Anterior cingulate cortex (tissue), 58 donors: ENCODE measurements around the gene PCDHB4.
"Not testable (repeated sequence)": the region's sequence is repeated elsewhere in the genome, so short reads cannot be mapped to it uniquely, and the experiment has no call there.

Experiments used
- DNase-seq, 58 donors: peaks; one replicate each; lab custom pipeline; 2025; lab: John Stamatoyannopoulos, UW

Gene PCDHB4

DNA sequence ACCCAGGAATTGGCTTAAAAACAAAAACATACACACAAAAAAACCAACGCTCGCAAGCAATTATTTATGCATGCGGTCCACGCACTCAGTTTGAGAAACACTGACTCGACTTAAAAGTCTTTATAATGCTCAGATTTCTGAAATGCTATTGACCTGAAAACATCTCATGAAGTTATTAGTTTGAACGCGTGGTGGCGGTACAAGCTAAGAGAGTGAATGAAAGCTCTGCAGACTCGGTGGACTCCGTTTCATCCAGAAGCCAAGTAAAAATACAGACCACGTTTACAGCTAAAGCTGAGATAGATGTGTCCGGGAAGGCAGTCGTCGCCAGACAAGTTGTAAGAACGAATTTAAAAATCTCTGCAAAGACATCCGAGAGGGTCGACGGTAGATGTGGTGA, 28.2 kb downstream of the PCDHB4 start, which contains the start of gene PCDHB6:
TSS of gene PCDHB6 (plus strand) at position 246 of the 400 bp plus-strand sequence. CDS start 201 bp downstream, outside the sequence.
- no peak for DNase-seq

DNA sequence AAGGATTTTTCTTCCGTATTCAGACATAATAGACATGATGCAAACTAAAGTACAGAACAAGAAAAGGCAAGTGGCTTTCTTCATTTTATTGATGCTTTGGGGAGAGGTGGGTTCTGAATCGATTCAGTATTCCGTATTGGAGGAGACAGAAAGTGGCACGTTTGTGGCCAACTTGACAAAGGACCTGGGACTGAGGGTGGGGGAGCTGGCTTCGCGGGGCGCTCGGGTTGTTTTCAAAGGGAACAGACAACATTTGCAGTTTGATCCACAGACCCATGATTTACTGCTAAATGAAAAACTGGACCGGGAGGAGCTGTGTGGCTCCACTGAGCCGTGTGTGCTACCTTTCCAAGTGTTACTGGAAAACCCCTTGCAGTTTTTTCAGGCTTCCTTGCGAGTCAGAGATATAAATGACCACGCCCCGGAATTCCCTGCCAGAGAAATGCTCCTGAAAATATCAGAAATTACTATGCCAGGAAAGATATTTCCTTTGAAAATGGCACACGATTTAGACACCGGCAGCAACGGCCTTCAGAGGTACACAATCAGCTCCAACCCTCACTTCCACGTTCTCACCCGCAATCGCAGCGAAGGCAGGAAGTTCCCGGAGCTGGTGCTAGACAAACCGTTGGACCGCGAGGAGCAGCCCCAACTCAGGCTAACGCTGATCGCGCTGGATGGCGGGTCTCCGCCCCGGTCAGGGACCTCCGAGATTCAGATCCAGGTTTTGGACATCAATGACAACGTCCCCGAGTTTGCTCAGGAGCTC, 28.8 kb downstream of the PCDHB4 start:
- DNase-seq: no peak

DNA sequence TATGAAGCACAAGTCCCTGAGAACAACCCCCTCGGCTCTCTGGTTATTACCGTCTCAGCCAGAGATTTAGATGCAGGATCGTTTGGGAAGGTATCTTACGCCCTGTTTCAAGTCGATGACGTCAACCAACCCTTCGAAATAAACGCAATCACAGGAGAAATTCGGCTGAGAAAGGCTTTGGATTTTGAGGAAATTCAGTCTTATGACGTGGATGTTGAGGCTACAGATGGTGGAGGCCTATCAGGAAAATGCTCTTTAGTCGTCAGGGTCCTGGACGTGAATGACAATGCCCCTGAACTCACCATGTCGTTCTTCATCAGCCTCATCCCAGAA, 29.3 kb downstream of the PCDHB4 start:
- no peak for DNase-seq

DNA sequence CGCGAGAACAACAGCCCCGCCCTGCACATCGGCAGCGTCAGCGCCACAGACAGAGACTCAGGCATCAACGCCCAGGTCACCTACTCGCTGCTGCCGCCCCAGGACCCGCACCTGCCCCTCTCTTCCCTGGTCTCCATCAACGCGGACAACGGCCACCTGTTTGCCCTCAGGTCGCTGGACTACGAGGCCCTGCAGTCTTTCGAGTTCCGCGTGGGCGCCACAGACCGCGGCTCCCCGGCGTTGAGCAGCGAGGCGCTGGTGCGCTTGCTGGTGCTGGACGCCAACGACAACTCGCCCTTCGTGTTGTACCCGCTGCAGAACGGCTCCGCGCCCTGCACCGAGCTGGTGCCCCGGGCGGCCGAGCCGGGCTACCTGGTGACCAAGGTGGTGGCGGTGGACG, 30.0 kb downstream of the PCDHB4 start:
- not testable (repeated sequence) for DNase-seq

DNA sequence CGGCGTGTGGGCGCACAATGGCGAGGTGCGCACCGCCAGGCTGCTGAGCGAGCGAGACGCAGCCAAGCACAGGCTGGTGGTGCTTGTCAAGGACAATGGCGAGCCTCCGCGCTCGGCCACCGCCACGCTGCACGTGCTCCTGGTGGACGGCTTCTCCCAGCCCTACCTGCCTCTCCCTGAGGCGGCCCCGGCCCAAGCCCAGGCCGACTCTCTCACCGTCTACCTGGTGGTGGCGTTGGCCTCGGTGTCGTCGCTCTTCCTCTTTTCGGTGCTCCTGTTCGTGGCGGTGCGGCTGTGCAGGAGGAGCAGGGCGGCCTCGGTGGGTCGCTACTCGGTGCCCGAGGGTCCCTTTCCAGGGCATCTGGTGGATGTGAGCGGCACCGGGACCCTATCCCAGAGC, 30.5 kb downstream of the PCDHB4 start:
- not testable (repeated sequence) for DNase-seq

DNA sequence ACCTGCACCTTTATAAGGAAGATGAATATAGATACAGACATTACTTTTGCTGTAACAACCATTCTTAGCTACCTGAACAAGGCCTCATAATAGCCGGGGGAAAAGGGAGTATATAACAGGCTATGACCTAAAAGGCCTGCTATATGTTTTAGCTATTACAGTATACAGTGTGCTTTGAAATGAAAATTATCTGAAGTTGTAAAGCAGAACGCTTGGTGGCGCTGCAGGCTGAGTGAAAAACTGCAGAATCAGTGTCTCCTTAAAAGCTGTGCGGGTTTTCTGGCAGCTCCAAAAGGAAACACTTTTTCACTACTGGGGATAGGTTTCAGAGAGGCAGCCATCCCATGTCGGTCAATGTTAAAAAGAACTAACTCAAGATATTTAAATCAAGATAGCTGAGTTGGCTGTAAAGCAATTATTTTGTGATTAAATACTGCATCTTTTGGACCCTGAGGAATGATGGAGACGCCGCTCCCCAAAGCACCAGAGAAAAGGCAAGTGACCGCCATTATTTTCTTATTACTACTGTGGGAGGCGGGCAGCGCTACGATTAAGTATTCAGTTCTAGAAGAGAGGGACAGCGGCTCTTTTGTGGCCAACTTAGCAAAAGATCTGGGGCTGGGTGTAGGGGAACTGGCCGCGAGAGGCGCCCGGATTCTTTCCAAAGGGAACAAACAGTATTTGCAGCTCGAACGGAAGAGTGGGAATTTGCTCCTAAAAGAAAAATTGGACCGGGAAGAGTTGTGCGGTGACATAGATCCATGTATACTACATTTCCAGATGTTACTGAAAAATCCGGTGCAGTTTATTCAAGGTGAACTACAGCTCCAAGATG, 34.1 kb downstream of the PCDHB4 start:
- peak in 1 of 58 donors; percentile 0 for DNase-seq

DNA sequence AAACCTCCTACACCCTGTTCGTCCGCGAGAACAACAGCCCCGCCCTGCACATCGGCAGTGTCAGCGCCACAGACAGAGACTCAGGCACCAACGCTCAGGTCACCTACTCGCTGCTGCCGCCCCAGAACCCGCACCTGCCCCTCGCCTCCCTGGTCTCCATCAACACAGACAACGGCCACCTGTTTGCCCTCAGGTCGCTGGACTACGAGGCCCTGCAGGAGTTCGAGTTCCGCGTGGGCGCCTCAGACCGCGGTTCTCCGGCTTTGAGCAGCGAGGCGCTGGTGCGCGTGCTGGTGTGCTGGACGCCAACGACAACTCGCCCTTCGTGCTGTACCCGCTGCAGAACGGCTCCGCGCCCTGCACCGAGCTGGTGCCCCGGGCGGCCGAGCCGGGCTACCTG, 35.7 kb downstream of the PCDHB4 start:
- DNase-seq: not testable (repeated sequence)

DNA sequence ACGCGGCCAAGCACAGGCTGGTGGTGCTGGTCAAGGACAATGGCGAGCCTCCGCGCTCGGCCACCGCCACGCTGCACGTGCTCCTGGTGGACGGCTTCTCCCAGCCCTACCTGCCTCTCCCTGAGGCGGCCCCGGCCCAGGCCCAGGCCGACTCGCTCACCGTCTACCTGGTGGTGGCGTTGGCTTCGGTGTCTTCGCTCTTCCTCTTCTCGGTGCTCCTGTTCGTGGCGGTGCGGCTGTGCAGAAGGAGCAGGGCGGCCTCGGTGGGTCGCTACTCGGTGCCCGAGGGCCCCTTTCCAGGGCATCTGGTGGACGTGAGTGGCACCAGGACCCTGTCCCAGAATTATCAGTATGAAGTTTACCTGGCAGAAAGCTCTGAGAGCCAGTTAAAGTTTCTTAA, 36.3 kb downstream of the PCDHB4 start:
- DNase-seq: not testable (repeated sequence)

DNA sequence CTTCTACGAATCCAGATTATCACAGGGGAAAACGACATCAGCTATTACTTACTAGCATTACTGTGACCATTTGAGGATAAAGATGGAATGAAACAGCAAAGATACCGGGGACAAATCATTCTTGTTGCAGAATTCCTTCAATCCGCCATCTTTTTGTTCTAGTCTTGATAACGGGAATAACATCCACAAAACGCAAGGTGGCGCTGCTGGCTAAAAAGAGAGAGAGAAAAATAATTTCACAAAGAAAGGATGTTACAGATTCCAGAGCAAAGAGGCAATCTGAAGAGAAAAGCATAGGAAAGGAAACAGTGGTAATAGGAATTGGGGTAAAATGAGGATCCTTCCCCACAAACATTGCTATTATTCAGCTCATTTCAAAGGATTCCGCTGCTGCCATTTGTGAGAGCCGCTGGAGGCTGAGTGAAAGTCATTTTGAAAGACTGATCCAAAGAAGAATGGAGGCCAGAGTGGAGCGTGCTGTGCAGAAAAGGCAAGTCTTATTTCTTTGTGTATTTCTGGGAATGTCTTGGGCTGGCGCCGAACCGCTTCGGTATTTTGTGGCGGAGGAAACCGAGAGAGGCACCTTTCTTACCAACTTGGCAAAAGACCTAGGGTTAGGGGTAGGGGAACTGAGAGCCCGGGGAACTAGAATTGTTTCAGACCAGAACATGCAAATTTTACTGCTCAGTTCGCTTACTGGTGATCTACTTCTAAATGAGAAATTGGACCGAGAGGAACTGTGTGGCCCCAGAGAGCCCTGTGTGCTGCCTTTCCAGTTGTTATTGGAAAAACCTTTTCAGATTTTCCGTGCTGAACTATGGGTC, 51.0 kb downstream of the PCDHB4 start, which contains the start of gene PCDHB7:
TSS of gene PCDHB7 (plus strand) at position 264 of the 824 bp plus-strand sequence. CDS start at position 456, 192 bp downstream.
- DNase-seq: peak in 2 of 58 donors; percentile 11

DNA sequence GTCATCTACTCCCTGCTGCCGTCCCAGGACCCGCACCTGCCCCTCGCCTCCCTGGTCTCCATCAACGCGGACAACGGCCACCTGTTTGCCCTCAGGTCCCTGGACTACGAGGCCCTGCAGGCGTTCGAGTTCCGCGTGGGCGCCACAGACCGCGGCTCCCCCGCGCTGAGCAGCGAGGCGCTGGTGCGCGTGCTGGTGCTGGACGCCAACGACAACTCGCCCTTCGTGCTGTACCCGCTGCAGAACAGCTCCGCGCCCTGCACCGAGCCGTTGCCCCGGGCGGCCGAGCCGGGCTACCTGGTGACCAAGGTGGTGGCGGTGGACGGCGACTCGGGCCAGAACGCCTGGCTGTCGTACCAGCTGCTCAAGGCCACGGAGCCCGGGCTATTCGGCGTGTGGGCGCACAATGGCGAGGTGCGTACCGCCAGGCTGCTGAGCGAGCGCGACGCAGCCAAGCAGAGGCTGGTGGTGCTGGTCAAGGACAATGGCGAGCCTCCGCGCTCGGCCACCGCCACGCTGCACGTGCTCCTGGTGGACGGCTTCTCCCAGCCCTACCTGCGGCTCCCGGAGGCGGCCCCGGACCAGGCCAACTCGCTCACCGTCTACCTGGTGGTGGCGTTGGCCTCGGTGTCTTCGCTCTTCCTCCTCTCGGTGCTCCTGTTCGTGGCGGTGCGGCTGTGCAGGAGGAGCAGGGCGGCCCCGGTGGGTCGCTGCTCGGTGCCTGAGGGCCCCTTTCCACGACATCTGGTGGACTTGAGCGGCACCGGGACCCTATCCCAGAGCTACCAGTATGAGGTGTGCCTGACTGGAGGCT, 52.9 kb downstream of the PCDHB4 start:
- not testable (repeated sequence) for DNase-seq
